HepG2 (cell line): Measurements from ENCODE around the gene ITPR1. TPM values are rescaled to one million over a fixed set of nuclear protein-coding genes. Genes with fewer than 3 reads are reported as not detected.

Experiments
- ATF1 ChIP-seq: IDR thresholded peaks from 2 replicates; pipeline ENCODE4 v1.6.1; 2016; ENCODE audit warnings: mild to moderate bottlenecking, control low read depth
- EEA1 ChIP-seq: sonication (generic); formaldehyde crosslinking; IDR thresholded peaks from 2 replicates; pipeline ENCODE4 v1.5.1; 2020; ENCODE audit warnings: mild to moderate bottlenecking, missing genetic modification reagents, borderline replicate concordance
- NFKBIZ ChIP-seq: IDR thresholded peaks from 2 replicates; pipeline ENCODE4 v1.6.1; 2018; ENCODE audit warnings: missing genetic modification reagents, missing compliant biosample characterization
- NR2F2 ChIP-seq: IDR thresholded peaks from 2 replicates; pipeline ENCODE4 v1.6.1; 2012; ENCODE audit warnings: low read depth, inconsistent platforms, borderline replicate concordance
- REXO4 ChIP-seq: sonication (generic); formaldehyde crosslinking; IDR thresholded peaks from 2 replicates; pipeline ENCODE4 v1.8.0; 2022; ENCODE audit warnings: missing genetic modification reagents, mild to moderate bottlenecking, borderline replicate concordance
- SALL2 ChIP-seq: sonication (generic); formaldehyde crosslinking; IDR thresholded peaks from 2 replicates; pipeline ENCODE4 v1.8.1; 2023; ENCODE audit warnings: mild to moderate bottlenecking, missing genetic modification reagents, inconsistent platforms
- ZBTB42 ChIP-seq: sonication (generic); formaldehyde crosslinking; IDR thresholded peaks from 2 replicates; pipeline ENCODE4 v1.5.0; 2020; ENCODE audit warnings: mild to moderate bottlenecking, missing genetic modification reagents
- ZMYM4 ChIP-seq: sonication (generic); formaldehyde crosslinking; IDR thresholded peaks from 2 replicates; pipeline ENCODE4 v1.8.1; 2023; ENCODE audit warnings: mild to moderate bottlenecking, missing genetic modification reagents
- ZNF350 ChIP-seq: sonication (generic); formaldehyde crosslinking; IDR thresholded peaks from 2 replicates; pipeline ENCODE4 v1.4.0; 2020; ENCODE audit warnings: mild to moderate bottlenecking, low read depth, missing genetic modification reagents, borderline replicate concordance
- ZNF619 ChIP-seq: sonication (generic); formaldehyde crosslinking; IDR thresholded peaks from 2 replicates; pipeline ENCODE4 v1.4.0; 2020; ENCODE audit warnings: mild to moderate bottlenecking, missing genetic modification reagents
- ZNF746 ChIP-seq: sonication (generic); formaldehyde crosslinking; IDR thresholded peaks from 2 replicates; pipeline ENCODE4 v1.8.0; 2022; ENCODE audit warnings: mild to moderate bottlenecking, missing genetic modification reagents
- polyA plus RNA-seq, 8 experiments: library from polyadenylated mRNA; depleted of rRNA in 3 of 8; stranded (reverse) in 7 of 8; unstranded in 1 of 8; fragments of >200 nt; fragmentation: Illumina TruSeq in 4 of 8; extraction: Trizol in 4 of 8; gene quantifications; 2 replicates each; pipeline versions ENCODE4 v1.2.1 to v1.2.3, GENCODE V29; 2011 to 2016; ENCODE audit warnings: low read depth in 4 of 8, missing spikeins in 1 of 8, mixed read lengths in 1 of 8; ENCODE audit not compliant: insufficient read depth in 1 of 8
- total RNA-seq, 5 experiments: library from RNA; depleted of rRNA; stranded (reverse); fragments of >200 nt; fragmentation: Illumina TruSeq; extraction: Trizol; gene quantifications; 2 replicates each; pipeline ENCODE4 v1.2.3, GENCODE V29; 2016; ENCODE audit warnings: low read depth in 1 of 5
- TF ChIP-seq, protein P1 (sequence below), 2 experiments: sonication (generic) in 1 of 2; formaldehyde crosslinking in 1 of 2; IDR thresholded peaks; 2 replicates each; pipeline versions ENCODE4 v1.5.1 to v1.6.1; 2011 to 2020; ENCODE audit warnings: borderline replicate concordance in 1 of 2, low read depth in 1 of 2, low read length in 1 of 2, mild to moderate bottlenecking in 1 of 2, missing genetic modification reagents in 1 of 2, moderate library complexity in 1 of 2
- TF ChIP-seq, protein P2 (sequence below), 2 experiments: sonication (generic) in 1 of 2; formaldehyde crosslinking in 1 of 2; IDR thresholded peaks; 2 replicates each; pipeline versions ENCODE4 v1.4.0 to v1.6.1; 2016 to 2020; ENCODE audit warnings: borderline replicate concordance in 1 of 2, low read depth in 1 of 2, mild to moderate bottlenecking in 1 of 2, missing genetic modification reagents in 1 of 2

ITPR1 gene
- total and polyA plus RNA-seq, 2 of the 13 experiments (the other 11 are each of a cell fraction or from before 2014, with no cell fraction given): 10.0 to 11.4 TPM

DNA sequence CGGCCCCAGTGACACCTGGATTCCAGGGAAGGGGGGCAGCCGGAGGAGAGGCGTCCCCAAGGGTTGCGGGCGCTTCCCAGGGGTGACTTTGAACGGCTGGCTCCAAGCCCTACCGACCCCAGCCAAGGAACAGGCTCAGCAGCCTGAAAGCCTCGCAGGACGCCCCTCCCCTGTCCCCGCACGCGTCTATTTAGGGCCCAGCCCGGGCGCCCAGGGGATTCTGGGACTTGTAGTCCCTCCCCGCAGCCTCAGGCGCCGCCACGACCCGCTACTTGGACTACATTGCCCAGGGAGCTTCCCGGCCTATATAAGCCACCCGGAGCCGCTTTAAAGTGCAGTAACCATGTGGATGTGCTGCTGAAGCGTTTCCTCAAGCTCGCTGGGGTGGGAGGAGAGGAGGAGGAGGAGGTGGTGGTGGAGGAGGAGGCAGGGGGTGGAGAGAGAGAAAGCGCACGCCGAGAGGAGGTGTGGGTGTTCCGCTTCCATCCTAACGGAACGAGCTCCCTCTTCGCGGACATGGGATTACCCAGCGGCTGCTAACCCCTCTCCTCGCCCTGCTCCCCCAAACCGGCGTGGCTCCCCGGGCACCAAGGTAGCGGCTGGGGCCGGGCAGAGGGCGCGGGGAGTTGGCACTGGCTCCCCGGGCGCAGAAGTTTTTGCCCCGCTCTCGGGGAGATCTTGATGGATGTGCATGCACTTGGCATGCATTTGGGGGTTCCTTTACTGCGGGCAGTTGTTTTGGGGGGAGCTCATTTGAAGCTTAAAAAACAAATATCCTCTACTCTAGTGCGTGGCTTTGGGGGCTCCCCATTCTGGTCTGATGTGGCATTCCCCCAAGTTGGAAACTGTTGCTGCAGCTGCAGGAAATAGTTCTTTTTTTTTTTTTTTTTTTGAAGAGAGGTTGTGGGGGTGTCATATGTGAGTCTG, at the start of gene ITPR1 (continued):
- TF ChIP-seq, protein P1, sequence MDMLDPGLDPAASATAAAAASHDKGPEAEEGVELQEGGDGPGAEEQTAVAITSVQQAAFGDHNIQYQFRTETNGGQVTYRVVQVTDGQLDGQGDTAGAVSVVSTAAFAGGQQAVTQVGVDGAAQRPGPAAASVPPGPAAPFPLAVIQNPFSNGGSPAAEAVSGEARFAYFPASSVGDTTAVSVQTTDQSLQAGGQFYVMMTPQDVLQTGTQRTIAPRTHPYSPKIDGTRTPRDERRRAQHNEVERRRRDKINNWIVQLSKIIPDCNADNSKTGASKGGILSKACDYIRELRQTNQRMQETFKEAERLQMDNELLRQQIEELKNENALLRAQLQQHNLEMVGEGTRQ (IDR thresholded peaks at IDR 0.05; ENCODE audit: low read depth, low read length): no peak
- TF ChIP-seq, protein P1 (CRISPR knock-in tag; IDR thresholded peaks at IDR 0.05; ENCODE audit: borderline replicate concordance): 0 out of 2 replicates have a peak, but pooled peaks have one; percentile 38
- TF ChIP-seq ZNF619 (peak; percentile 84), EEA1 (CRISPR knock-in tag) (no peak), ZNF350 (peak; percentile 90), NR2F2 (no peak), ZNF746 (CRISPR knock-in tag) (0 out of 2 replicates have a peak, but pooled peaks have one; percentile 61), REXO4 (CRISPR knock-in tag) (no peak), SALL2 (CRISPR knock-in tag) (peak; percentile 89), ZMYM4 (CRISPR knock-in tag) (peak; percentile 82), NFKBIZ (CRISPR knock-in tag) (peak; percentile 64; the same call in 1 of the 2 replicates), ZBTB42 (no peak), ATF1 (peak; percentile 48; the same call in 1 of the 2 replicates)
- TF ChIP-seq, protein P2, sequence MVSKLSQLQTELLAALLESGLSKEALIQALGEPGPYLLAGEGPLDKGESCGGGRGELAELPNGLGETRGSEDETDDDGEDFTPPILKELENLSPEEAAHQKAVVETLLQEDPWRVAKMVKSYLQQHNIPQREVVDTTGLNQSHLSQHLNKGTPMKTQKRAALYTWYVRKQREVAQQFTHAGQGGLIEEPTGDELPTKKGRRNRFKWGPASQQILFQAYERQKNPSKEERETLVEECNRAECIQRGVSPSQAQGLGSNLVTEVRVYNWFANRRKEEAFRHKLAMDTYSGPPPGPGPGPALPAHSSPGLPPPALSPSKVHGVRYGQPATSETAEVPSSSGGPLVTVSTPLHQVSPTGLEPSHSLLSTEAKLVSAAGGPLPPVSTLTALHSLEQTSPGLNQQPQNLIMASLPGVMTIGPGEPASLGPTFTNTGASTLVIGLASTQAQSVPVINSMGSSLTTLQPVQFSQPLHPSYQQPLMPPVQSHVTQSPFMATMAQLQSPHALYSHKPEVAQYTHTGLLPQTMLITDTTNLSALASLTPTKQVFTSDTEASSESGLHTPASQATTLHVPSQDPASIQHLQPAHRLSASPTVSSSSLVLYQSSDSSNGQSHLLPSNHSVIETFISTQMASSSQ (IDR thresholded peaks at IDR 0.05; ENCODE audit: low read depth): no peak
- TF ChIP-seq, protein P2 (CRISPR knock-in tag; IDR thresholded peaks at IDR 0.05; ENCODE audit: borderline replicate concordance): peak; percentile 73; the same call in 1 of the 2 replicates
